Heart left ventricle (tissue), 16 donors: Measurements from ENCODE around the gene AFAP1L1. TPM values are rescaled to one million over a fixed set of nuclear protein-coding genes. Genes with fewer than 3 reads are reported as not detected.

Source experiments
- ATAC-seq, 4 donors: fragments of 200-7000 bp; cut with Tn5 transposase; one replicate each; pipeline ENCODE4 v1.9.1; 2020 to 2022; ENCODE audit warnings: moderate library complexity in 4 of 4, mild to moderate bottlenecking in 3 of 4, moderate number of reproducible peaks in 1 of 4
- DNase-seq, 5 donors: peaks; one replicate each; pipeline ENCODE4 v3.0.0-alpha.2; 2020
- H3K27ac ChIP-seq, 12 donors: fragments of 200-600 bp; sonication (generic) in 4 of 12; one replicate each; pipeline versions ENCODE4 v1.5.0 to v1.8.0; 2016 to 2022; ENCODE audit warnings: mild to moderate bottlenecking in 2 of 12
- H3K27me3 ChIP-seq, 9 donors: fragments of 200-600 bp; sonication (generic) in 2 of 9; one replicate each; pipeline versions ENCODE4 v1.5.1 to v1.8.0; 2016 to 2022; ENCODE audit warnings: mild to moderate bottlenecking in 3 of 9
- H3K36me3 ChIP-seq, 9 donors: fragments of 200-600 bp; sonication (generic) in 2 of 9; one replicate each; pipeline versions ENCODE4 v1.5.0 to v1.8.0; 2018 to 2022; ENCODE audit warnings: mild to moderate bottlenecking in 2 of 9
- H3K4me1 ChIP-seq, 12 donors: fragments of 200-600 bp; sonication (generic) in 4 of 12; one replicate each; pipeline versions ENCODE4 v1.5.0 to v1.8.0; 2016 to 2022; ENCODE audit warnings: mild to moderate bottlenecking in 3 of 12
- H3K4me3 ChIP-seq, 12 donors: fragments of 200-600 bp; sonication (generic) in 4 of 12; one replicate each; pipeline versions ENCODE4 v1.5.0 to v1.8.0; 2017 to 2022; ENCODE audit warnings: mild to moderate bottlenecking in 9 of 12, moderate library complexity in 4 of 12
- H3K9me3 ChIP-seq, 12 donors: fragments of 200-600 bp; sonication (generic) in 4 of 12; one replicate each; pipeline versions ENCODE4 v1.5.0 to v1.8.0; 2016 to 2022; ENCODE audit warnings: mild to moderate bottlenecking in 1 of 12
- POLR2A ChIP-seq, 2 donors: fragments of 450-650 bp; IDR thresholded peaks; one replicate each; pipeline ENCODE4 v1.6.1; 2017; ENCODE audit warnings: antibody characterized with exemption in 2 of 2, mild to moderate bottlenecking in 2 of 2, moderate library complexity in 2 of 2
- WGBS, 4 donors: extraction: QIAGEN DNeasy Blood & Tissue Kit in 2 of 4; methylation state at CpG; one replicate each; pipeline versions ENCODE4 v1.1.5 to v1.1.7; 2013 to 2018; 5-methylcytosine and 5-hydroxymethylcytosine counted together
- intact Hi-C, 10 donors: fragments of 100-400 bp; cut with DNase I; formaldehyde crosslinking; loops; one replicate each; pipeline versions ENCODE4 v1.11.1 to v1.14.2; 2022
- polyA plus RNA-seq, 2 donors: library from polyadenylated mRNA; stranded (reverse); fragments of 200-250 nt; gene quantifications; one replicate each; pipeline ENCODE4 v1.2.3, GENCODE V29; 2013
- total RNA-seq, 9 donors: library from RNA; depleted of rRNA in 2 of 9; stranded (reverse); fragments of >200 nt in 2 of 9; fragmentation: NEBNext Ultra II Directional in 3 of 9; extraction: Animal tissue kit (Norgen Biotek cat#: 25700) in 3 of 9; gene quantifications; one replicate each; pipeline versions ENCODE4 v1.1.0 to v1.2.4, GENCODE V29; 2016 to 2023
- TF ChIP-seq, protein P1 (sequence below), 12 donors: fragments of 200-600 bp; sonication (generic) in 4 of 12; IDR thresholded peaks; one replicate each; pipeline versions ENCODE4 v1.5.0 to v1.8.0; 2018 to 2022; ENCODE audit warnings: antibody characterized with exemption in 12 of 12, mild to moderate bottlenecking in 5 of 12
- donor health status: ischemic (EF 13 %, LVEDD 7.1; RV severe dilation, severe dysfunction).
- donor health status: healthy with polysubstance abuse.
- donor health status: DM: no; HTN: yes; CAD: no.
- donor health status: DM: no; HTN: no; CAD: no.
- donor health status: ischemic (EF 25% LVEDD 6.9; RV normal size, moderate dysfunction).
- donor health status: ischemic (EF 25% LVEDD 5.7; RV mildly dilated, moderate dysfunction).
- donor health status: healthy.
- donor health status: DM: yes; HTN: yes; CAD: no.
- donor health status: ischemic (EF 35%, LVEDD 5.7; RV mildly dilated, moderate dysfunction).
- donor health status: nonischemic (EF 11% LVEDD 7.7; RV severe dilation, severe dysfunction).
- donor health status: DM: yes; HTN: yes; CAD: no.
- donor health status: PGD.
- donor health status: ischemic (EF 29% LVEDD 5.4; RV normal size, mild dysfunction).
- donor health status: nonischemic (EF 23%, LVEDD 6.1; RV moderate dilation, normal function).

AFAP1L1 gene
- total and polyA plus RNA-seq, 11 donors: 30.4 to 57.7 (median 45.0) TPM

- H3K36me3 ChIP-seq: peaks cover 0 to 95% (median 40%) of the 10 kb centered on the region in 9 donors
- ATAC-seq (peak in 3 of 4 donors; percentile 20 to 44 (median 21)), DNase-seq (peak in 2 of 5 donors; percentile 41 to 48)
- peak overlapping the region in 5 of 12 donors; percentile 11 to 52 (median 28) for H3K27ac ChIP-seq
- no peaks in the 10 kb centered on the region for H3K27me3 ChIP-seq
- intact Hi-C loops: no loop called here
- no peak overlapping the region for H3K4me3 ChIP-seq
- TF ChIP-seq, protein P1, sequence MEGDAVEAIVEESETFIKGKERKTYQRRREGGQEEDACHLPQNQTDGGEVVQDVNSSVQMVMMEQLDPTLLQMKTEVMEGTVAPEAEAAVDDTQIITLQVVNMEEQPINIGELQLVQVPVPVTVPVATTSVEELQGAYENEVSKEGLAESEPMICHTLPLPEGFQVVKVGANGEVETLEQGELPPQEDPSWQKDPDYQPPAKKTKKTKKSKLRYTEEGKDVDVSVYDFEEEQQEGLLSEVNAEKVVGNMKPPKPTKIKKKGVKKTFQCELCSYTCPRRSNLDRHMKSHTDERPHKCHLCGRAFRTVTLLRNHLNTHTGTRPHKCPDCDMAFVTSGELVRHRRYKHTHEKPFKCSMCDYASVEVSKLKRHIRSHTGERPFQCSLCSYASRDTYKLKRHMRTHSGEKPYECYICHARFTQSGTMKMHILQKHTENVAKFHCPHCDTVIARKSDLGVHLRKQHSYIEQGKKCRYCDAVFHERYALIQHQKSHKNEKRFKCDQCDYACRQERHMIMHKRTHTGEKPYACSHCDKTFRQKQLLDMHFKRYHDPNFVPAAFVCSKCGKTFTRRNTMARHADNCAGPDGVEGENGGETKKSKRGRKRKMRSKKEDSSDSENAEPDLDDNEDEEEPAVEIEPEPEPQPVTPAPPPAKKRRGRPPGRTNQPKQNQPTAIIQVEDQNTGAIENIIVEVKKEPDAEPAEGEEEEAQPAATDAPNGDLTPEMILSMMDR (IDR thresholded peaks at IDR 0.05): no peak
- TF ChIP-seq POLR2A (IDR thresholded peaks at IDR 0.05): no peak
- H3K9me3 ChIP-seq: no peaks in the 10 kb centered on the region
- H3K4me1 ChIP-seq: peaks cover 8 to 40% (median 23%) of the 10 kb centered on the region in 12 donors
Measured at GRCh38 chr5:149325166-149325735, 53.6 kb downstream of the AFAP1L1 start.

DNA sequence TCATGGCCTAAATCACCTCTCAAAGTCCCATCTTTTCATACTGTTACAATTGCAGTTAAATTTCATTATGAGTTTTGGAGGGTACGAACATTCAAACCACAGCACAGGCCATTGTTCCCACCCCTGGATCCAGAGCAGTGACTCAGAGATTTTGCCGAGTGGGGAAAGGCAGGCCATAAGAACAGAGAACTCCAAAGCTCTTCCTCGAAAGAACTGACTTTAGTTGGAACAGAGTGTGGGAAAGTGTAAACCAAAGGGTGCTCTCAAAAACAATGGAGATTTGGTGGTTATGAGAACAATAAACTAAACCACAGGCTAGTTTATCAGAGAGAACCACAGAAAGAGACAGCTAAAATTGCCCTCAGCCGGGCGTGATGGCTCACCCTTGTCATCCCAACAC lies 54.2 kb downstream of the AFAP1L1 start:
- DNase-seq: no peak
- Histone ChIP-seq H3K9me3 (no peaks in the 10 kb centered on the region), H3K27me3 (no peaks in the 10 kb centered on the region), H3K36me3 (peaks cover 0 to 98% (median 44%) of the 10 kb centered on the region in 9 donors), H3K27ac (peak overlapping the region in 2 of 12 donors; percentile 28 to 52), H3K4me3 (no peak overlapping the region), H3K4me1 (peaks cover 2 to 34% (median 16%) of the 10 kb centered on the region in 12 donors)
- WGBS, 4 donors: 92 to 96% (median 95%) methylated on average over 5 of the region's 5 CpGs
- TF ChIP-seq, protein P1 (IDR thresholded peaks at IDR 0.05): no peak
- TF ChIP-seq POLR2A (IDR thresholded peaks at IDR 0.05): no peak
- no peak for ATAC-seq
- intact Hi-C loops: no loop called here

GRCh38 chr5:149326611-149327010 lies 55.0 kb downstream of the AFAP1L1 start:
- ATAC-seq (no peak), DNase-seq (no peak)
- Histone ChIP-seq H3K4me1 (peaks cover 0 to 28% (median 10%) of the 10 kb centered on the region in 12 donors), H3K4me3 (no peak overlapping the region), H3K9me3 (no peaks in the 10 kb centered on the region), H3K27ac (no peak overlapping the region), H3K36me3 (peaks cover 0 to 99% (median 49%) of the 10 kb centered on the region in 9 donors), H3K27me3 (no peaks in the 10 kb centered on the region)
- 75 to 79% (median 77%) methylated on average over 3 of the region's 3 CpGs for WGBS, 4 donors
- TF ChIP-seq POLR2A (IDR thresholded peaks at IDR 0.05): no peak
- TF ChIP-seq, protein P1 (IDR thresholded peaks at IDR 0.05): no peak
- intact Hi-C loops: no loop called here

DNA sequence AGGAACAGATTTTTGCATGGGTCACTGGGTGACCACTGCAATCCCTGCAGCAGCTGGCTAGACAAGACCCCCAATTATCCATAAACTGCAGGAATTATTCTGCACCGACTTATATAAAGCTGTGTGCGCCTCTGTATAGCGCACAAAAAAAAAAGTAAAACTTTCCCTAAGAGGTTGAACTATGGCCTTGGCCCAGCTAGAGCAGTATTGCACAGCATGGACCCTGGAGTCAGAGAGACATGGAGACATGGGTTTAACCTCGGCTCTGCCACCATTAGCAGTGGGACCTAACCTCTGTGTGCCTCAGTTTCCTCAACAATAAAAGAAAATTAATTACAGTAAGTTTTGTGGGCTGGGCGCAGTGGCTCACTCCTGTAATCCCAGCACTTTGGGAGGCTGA lies 56.5 kb downstream of the AFAP1L1 start:
- Histone ChIP-seq H3K27me3 (no peaks in the 10 kb centered on the region), H3K9me3 (no peaks in the 10 kb centered on the region), H3K36me3 (peaks cover 0 to 99% (median 65%) of the 10 kb centered on the region in 9 donors), H3K4me3 (no peak overlapping the region), H3K4me1 (peaks cover 0 to 17% (median 7%) of the 10 kb centered on the region in 12 donors), H3K27ac (no peak overlapping the region)
- 93 to 98% (median 95%) methylated on average over 4 to 5 of the region's 5 CpGs for WGBS, 4 donors
- intact Hi-C loops: no loop called here
- no peak for DNase-seq
- ATAC-seq: no peak
- no peak for TF ChIP-seq POLR2A (IDR thresholded peaks at IDR 0.05)
- TF ChIP-seq, protein P1 (IDR thresholded peaks at IDR 0.05): no peak
